NCI-H446 (cell line): ENCODE results near the gene TRAPPC11.
A peak's percentile ranks its signal among the peaks of the same experiment; 100 is the strongest.
"Not testable (repeated sequence)": the region's sequence is repeated elsewhere in the genome, so short reads cannot be mapped to it uniquely, and the experiment has no call there.

Experiments
- DNase-seq, 2 experiments: peaks; one replicate each; lab custom pipeline; 2025; lab: John Stamatoyannopoulos, UW

TRAPPC11 gene

GRCh38 chr4:183721207-183722081, 62.4 kb downstream of the TRAPPC11 start:
- no peak for DNase-seq

- no peak for DNase-seq
Observed at GRCh38 chr4:183722731-183723560, 63.9 kb downstream of the TRAPPC11 start.

- no peak for DNase-seq
Observed at GRCh38 chr4:183723561-183724228, 64.6 kb downstream of the TRAPPC11 start.

- DNase-seq = not testable (repeated sequence)
Observed at GRCh38 chr4:183725585-183725984, 66.5 kb downstream of the TRAPPC11 start.

GRCh38 chr4:183727482-183727881, 68.4 kb downstream of the TRAPPC11 start:
- DNase-seq = no peak

GRCh38 chr4:183728223-183729068, 69.4 kb downstream of the TRAPPC11 start:
- DNase-seq = no peak

DNA sequence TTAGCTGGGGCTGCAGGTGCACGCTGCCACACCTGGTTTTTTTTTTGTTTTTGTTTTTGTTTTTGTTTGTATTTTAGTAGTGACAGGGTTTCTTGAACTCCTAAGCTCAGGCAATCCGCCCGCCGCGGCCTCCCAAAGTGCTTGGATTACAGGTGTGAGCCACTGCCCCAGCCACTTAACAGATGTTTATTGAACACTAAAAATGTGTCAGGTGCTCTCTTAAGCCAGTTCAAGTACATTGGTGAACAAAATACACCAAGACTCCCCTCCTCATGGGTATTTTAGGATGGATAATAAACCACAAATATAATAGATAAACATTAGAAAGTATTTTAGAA, 69.9 kb downstream of the TRAPPC11 start:
- DNase-seq = no peak

- no peak for DNase-seq
Observed at GRCh38 chr4:183729430-183730328, 70.6 kb downstream of the TRAPPC11 start.

GRCh38 chr4:183732296-183732695, 73.2 kb downstream of the TRAPPC11 start:
- DNase-seq = no peak

DNA sequence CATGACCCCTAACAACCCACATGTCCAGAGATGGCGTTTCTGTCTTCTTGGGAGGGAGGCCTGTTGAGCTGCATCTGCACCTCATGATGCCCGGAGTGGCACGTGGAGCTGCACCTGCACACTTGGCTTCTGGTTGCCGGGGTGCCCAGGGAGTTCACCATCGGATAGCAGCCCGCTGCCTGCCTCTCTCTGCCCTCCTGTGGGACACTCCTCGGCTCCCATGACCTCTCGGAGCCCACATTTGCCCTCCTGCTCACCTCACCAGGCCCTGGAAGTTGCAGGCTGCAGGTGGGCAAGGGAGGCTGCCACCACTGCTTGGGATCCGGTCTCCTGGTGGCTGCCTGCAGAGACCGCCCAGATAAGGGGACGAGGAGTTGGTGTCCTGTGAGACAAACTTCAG, 74.1 kb downstream of the TRAPPC11 start:
- DNase-seq = no peak

DNA sequence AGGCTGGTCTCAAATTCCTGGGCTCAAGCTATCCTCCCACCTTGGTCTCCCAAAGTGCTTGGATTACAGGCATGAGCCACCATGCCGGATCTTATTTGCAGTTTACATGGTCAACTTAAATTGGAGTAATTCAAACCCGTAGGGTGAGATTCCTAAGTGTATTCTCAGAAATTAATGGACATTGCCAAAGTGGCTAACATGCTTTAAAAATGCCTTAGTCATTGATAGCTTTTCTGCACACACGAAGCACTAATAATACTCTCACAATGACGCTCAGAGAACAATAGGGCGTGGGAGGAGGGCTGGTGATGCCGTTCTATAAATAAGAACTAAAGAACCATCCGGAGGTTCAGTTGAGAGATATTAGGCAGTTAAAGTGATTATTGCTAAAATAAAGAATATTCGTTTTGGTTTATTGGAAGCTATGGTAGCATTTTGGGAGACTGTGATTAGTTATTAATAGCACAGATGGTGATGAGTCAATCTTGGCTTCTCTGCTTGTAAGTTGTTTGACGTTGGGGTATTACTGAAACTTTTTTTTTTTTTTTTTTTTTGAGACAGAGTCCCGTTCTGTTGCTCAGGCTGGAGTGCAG, 79.1 kb downstream of the TRAPPC11 start:
- no peak for DNase-seq

- no peak for DNase-seq
Observed at GRCh38 chr4:183738961-183739360, 79.9 kb downstream of the TRAPPC11 start.

DNA sequence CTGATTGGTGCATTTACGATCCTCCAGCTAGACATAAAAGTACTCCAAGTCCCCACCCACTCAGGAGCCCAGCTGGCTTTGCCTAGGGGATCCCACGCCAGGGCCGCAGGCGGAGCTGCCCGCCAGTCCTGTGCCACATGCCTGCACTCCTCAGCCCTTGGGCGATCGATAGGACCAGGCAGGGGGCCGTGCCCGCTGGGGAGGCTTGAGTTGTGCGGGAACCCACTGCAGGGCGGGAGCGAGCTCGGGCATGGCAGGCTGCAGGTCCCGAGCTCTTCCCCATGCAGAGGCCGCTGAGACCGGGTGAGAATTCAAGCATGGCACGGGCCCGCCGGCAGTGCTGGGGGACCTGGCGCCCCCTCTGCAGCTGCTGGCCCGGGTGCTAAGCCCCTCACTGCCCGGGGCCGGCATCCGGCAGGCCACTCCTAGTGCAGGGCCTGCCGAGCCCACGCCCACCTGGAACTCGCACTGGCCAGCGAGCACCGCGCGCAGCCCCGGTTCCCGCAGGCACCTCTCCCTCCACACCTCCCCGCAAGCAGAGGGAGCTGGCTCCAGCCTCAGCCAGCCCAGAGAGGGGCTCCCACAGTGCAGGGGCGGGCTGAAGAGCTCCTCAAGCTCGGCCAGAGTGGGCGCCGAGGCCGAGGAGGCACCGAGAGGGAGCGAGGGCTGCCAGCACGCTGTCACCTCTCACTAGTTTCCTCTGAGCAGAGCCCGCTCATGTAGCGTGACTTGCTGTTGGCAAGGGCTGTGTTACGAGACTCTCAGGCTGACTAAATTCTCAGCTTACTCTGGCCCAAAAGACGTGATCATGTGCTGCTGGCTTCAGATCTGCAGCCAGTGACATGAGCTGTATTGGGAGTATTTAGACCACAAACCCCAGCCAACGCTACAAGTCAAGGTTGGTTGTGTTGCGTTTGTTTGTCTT, 87.5 kb downstream of the TRAPPC11 start:
- DNase-seq = no peak

DNA sequence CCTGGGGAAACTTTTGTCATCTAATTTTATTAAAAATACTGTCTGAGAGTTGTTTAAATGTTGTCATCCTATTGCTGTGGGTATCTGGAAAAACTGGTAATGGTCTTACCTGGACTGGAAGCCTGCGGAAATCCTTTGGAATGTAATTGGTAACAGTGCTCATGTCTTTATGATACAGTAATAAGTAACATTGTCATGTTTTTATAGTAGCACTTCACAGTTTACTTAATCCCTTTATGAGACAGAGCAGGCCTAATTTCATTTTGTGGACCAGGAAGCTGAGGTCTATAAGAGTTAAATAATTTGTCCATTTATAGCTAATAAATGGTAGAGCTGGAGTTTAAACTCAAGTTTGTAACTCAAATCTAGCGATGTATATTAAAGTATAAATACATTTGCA, 88.3 kb downstream of the TRAPPC11 start:
- DNase-seq = no peak

GRCh38 chr4:183747931-183748670, 89.0 kb downstream of the TRAPPC11 start:
- DNase-seq = peak in 1 of 2 experiments; percentile 10

GRCh38 chr4:183751106-183751505, 92.0 kb downstream of the TRAPPC11 start:
- DNase-seq = no peak

GRCh38 chr4:183755596-183755995, 96.5 kb downstream of the TRAPPC11 start:
- DNase-seq = no peak

DNA sequence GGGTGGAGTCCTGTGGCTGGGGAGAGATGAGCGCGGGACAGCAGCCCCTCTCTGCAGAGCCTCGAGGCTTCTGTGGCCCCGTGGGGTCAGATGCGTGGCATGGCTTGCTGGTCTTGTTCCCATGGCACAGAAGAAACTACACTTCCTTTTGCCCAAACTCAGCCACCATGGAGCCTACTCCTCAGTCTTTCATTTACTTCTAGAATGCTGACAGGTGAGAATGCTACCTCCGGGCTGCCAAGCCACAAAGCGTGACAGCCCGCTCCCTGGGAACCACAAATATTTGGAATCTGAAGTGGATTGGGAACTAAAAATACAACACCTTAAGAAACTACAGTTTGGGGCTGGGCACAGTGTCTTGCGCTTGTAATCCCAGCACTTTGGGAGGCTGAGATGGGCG, 98.0 kb downstream of the TRAPPC11 start:
- DNase-seq = no peak
